ENCODE data around the gene NDUFA11.
"Not testable (repeated sequence)": the region's sequence is repeated elsewhere in the genome, so short reads cannot be mapped to it uniquely, and the experiment has no call there.

Gene NDUFA11

DNA sequence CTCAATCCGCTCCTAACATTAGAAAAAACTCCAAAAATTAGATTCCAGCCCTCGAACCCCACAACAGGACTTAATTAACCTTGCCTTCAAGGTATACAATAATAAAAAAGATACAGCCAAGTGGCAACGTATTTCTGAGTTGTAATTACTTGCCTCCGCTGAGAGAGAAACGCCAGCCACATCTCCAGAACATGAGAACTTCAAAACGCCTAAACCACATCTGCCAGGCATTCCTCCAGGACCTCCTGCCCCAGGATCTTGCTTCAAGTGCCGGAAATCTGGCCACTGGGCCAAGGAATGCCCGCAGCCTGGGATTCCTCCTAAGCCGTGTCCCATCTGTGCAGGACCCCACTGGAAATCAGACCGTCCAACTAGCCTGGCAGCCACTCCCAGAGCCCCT lies 49.5 kb downstream of the NDUFA11 start:
- DNase-seq = not testable (repeated sequence)

GRCh38 chr19:5851302-5851701 lies 52.3 kb downstream of the NDUFA11 start, which contains the start of gene FUT3:
Gene FUT3, minus strand, starts transcription at chr19:5851449.
- no peak for DNase-seq

DNA sequence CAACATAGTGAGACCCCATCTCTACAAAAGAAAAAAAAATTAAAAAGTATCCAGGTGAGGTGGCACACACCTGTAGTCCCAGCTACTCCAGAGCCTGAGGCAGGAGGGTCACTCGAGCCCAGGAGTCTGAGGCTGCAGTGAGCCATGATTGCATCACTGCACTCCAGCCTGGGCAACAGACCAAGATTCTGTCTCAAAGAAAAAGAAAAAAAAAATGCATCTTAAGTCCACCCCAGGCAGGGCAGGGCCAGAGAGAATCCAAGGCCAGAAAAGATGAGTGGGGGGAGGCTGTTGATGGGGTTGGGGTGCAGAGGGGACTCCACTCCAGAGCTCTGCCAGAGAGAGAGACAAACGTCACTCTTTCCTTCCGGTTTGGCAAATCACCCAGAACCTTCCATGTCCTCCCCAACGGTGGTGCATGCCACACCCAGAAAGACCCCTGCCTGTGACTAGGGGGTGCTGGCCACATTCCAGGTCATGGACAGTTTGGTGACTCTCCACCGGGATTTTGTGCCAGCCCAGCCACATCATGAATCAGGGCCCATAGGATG lies 52.8 kb downstream of the NDUFA11 start:
- DNase-seq = no peak

DNA sequence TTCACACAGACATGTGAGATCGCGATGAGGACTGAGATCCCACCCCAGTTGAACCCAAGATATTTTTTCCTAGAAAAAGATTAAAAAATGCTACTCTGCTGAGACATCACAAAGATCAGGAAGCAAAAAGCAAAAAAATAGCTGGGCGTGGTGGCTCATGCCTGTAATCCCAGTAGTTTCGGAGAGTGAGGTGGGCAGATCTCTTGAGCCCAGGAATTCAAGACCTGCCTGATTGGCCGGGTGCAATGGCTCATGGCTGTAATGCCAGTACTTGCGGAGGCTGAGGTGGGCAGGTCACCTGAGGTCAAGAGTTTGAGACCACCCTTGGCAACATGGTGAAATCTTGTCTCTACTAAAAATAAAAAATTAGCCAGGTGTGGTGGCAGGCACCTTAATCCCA lies 53.4 kb downstream of the NDUFA11 start:
- DNase-seq = no peak

DNA sequence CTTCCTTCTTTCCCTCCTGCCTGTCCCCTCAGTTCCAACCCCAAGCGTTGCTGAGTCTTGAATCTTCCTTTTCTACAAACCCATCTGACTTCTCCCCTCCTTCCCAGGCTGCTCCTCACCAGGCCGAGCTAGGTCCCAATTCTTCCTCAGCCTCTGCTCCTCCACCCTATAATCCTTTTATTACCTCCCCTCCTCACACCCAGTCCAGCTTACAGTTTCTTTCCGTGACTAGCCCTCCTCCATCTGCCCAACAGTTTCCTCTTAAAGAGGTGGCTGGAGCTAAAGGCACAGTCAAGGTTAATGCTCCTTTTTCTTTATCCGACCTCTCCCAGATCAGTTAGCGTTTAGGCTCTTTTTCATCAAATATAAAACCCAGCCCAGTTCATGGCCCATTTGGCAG lies 55.0 kb downstream of the NDUFA11 start:
- DNase-seq = not testable (repeated sequence)

- DNase-seq = not testable (repeated sequence)
These were observed 55.7 kb downstream of the NDUFA11 start for GRCh38 chr19:5847846-5848245.
